ENCODE results near the gene USP17L13. TPM values are rescaled to one million over a fixed set of nuclear protein-coding genes. Genes with fewer than 3 reads are reported as not detected.
"Not testable (repeated sequence)": the region's sequence is repeated elsewhere in the genome, so short reads cannot be mapped to it uniquely, and the experiment has no call there.

The USP17L13 gene, protein sequence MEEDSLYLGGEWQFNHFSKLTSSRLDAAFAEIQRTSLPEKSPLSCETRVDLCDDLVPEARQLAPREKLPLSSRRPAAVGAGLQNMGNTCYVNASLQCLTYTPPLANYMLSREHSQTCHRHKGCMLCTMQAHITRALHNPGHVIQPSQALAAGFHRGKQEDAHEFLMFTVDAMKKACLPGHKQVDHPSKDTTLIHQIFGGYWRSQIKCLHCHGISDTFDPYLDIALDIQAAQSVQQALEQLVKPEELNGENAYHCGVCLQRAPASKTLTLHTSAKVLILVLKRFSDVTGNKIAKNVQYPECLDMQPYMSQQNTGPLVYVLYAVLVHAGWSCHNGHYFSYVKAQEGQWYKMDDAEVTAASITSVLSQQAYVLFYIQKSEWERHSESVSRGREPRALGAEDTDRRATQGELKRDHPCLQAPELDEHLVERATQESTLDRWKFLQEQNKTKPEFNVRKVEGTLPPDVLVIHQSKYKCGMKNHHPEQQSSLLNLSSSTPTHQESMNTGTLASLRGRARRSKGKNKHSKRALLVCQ
- not detected for total RNA-seq

- H3K36me3 Mint-ChIP-seq (ENCODE audit: low read depth); H3K27ac Mint-ChIP-seq; DNase-seq; intact Hi-C loops (cut with micrococcal nuclease); H3K9me3 Mint-ChIP-seq; H3K4me1 Mint-ChIP-seq (ENCODE audit: low read depth); H3K4me3 Mint-ChIP-seq; H3K27me3 Mint-ChIP-seq (ENCODE audit: low read depth); CTCF ChIA-PET: not testable (repeated sequence)
Observed at GRCh38 chr4:9224596-9224995, at the start of gene USP17L13. Gene USP17L13, plus strand, starts transcription at chr4:9224896. Its CDS starts 0 bp downstream, at chr4:9224896.

GRCh38 chr4:9210357-9210756, 14.3 kb upstream of the USP17L13 start, which contains the start of gene USP17L10:
Gene USP17L10, plus strand, starts transcription at chr4:9210657. Its CDS starts 0 bp downstream, at chr4:9210657.
- intact Hi-C loops (cut with micrococcal nuclease); CTCF ChIA-PET; H3K9me3 Mint-ChIP-seq; H3K27me3 Mint-ChIP-seq (ENCODE audit: low read depth); DNase-seq; H3K27ac Mint-ChIP-seq; H3K4me3 Mint-ChIP-seq; H3K4me1 Mint-ChIP-seq (ENCODE audit: low read depth); H3K36me3 Mint-ChIP-seq (ENCODE audit: low read depth): not testable (repeated sequence)

- H3K27me3 Mint-ChIP-seq (ENCODE audit: low read depth); DNase-seq; H3K27ac Mint-ChIP-seq; H3K9me3 Mint-ChIP-seq; H3K4me1 Mint-ChIP-seq (ENCODE audit: low read depth); H3K4me3 Mint-ChIP-seq; intact Hi-C loops (cut with micrococcal nuclease); CTCF ChIA-PET; H3K36me3 Mint-ChIP-seq (ENCODE audit: low read depth): not testable (repeated sequence)
Observed at GRCh38 chr4:9214701-9215100, 10.0 kb upstream of the USP17L13 start.

DNA sequence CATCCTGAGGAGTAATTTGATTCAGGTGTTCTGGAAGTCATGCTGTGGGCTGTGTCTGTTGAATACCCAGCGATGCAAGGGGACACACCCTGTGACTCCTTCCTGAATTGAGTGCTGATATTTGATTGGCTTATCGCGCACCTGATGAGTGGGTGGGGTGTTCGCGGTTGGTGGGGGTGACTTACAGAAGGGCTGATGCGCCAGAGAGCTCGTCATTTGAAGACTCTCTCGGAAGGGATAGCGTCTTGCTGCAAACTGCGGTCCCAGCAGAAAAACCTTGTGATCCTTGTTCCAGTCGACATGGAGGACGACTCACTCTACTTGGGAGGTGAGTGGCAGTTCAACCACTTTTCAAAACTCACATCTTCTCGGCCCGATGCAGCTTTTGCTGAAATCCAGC, 9.6 kb upstream of the USP17L13 start, which contains the start of gene USP17L11:
TSS of gene USP17L11 (plus strand) at position 301 of the 400 bp plus-strand sequence. CDS start at position 301, 0 bp downstream.
- H3K9me3 Mint-ChIP-seq; DNase-seq; H3K4me3 Mint-ChIP-seq; H3K36me3 Mint-ChIP-seq (ENCODE audit: low read depth); H3K27ac Mint-ChIP-seq; H3K4me1 Mint-ChIP-seq (ENCODE audit: low read depth); H3K27me3 Mint-ChIP-seq (ENCODE audit: low read depth); CTCF ChIA-PET; intact Hi-C loops (cut with micrococcal nuclease): not testable (repeated sequence)

- H3K27ac Mint-ChIP-seq; DNase-seq; H3K27me3 Mint-ChIP-seq (ENCODE audit: low read depth); H3K36me3 Mint-ChIP-seq (ENCODE audit: low read depth); intact Hi-C loops (cut with micrococcal nuclease); H3K4me1 Mint-ChIP-seq (ENCODE audit: low read depth); H3K4me3 Mint-ChIP-seq; H3K9me3 Mint-ChIP-seq; CTCF ChIA-PET: not testable (repeated sequence)
Observed at GRCh38 chr4:9219852-9220251, 4.8 kb upstream of the USP17L13 start, which contains the start of gene USP17L12. Gene USP17L12, plus strand, starts transcription at chr4:9220152. Its CDS starts 0 bp downstream, at chr4:9220152.

- DNase-seq, CTCF ChIA-PET: not testable (repeated sequence)
Observed at GRCh38 chr4:9230249-9230648, 5.6 kb downstream of the USP17L13 start.

GRCh38 chr4:9234085-9234484, 9.4 kb downstream of the USP17L13 start, which contains the start of gene USP17L15:
Gene USP17L15, plus strand, starts transcription at chr4:9234385. Its CDS starts 0 bp downstream, at chr4:9234385.
- H3K27me3 Mint-ChIP-seq (ENCODE audit: low read depth); H3K4me1 Mint-ChIP-seq (ENCODE audit: low read depth); H3K36me3 Mint-ChIP-seq (ENCODE audit: low read depth); H3K9me3 Mint-ChIP-seq; CTCF ChIA-PET; intact Hi-C loops (cut with micrococcal nuclease); H3K4me3 Mint-ChIP-seq; H3K27ac Mint-ChIP-seq; DNase-seq: not testable (repeated sequence)

More at GRCh38 chr4:9230249-9230648, 5.6 kb downstream of the USP17L13 start:
- H3K27me3 Mint-ChIP-seq (ENCODE audit: low read depth); H3K27ac Mint-ChIP-seq; H3K36me3 Mint-ChIP-seq (ENCODE audit: low read depth); H3K4me3 Mint-ChIP-seq; intact Hi-C loops (cut with micrococcal nuclease); H3K4me1 Mint-ChIP-seq (ENCODE audit: low read depth); H3K9me3 Mint-ChIP-seq: not testable (repeated sequence)

GRCh38 chr4:9238461-9238860, 13.8 kb downstream of the USP17L13 start:
- DNase-seq; intact Hi-C loops (cut with micrococcal nuclease); CTCF ChIA-PET; H3K27me3 Mint-ChIP-seq (ENCODE audit: low read depth); H3K4me1 Mint-ChIP-seq (ENCODE audit: low read depth); H3K36me3 Mint-ChIP-seq (ENCODE audit: low read depth); H3K9me3 Mint-ChIP-seq; H3K27ac Mint-ChIP-seq; H3K4me3 Mint-ChIP-seq: not testable (repeated sequence)

GRCh38 chr4:9243579-9243978, 18.9 kb downstream of the USP17L13 start, which contains the start of gene USP17L17:
Gene USP17L17, plus strand, starts transcription at chr4:9243879. Its CDS starts 0 bp downstream, at chr4:9243879.
- DNase-seq; H3K9me3 Mint-ChIP-seq; H3K4me1 Mint-ChIP-seq (ENCODE audit: low read depth); H3K4me3 Mint-ChIP-seq; intact Hi-C loops (cut with micrococcal nuclease); H3K27me3 Mint-ChIP-seq (ENCODE audit: low read depth); CTCF ChIA-PET; H3K27ac Mint-ChIP-seq; H3K36me3 Mint-ChIP-seq (ENCODE audit: low read depth): not testable (repeated sequence)

- intact Hi-C loops (cut with micrococcal nuclease); DNase-seq; CTCF ChIA-PET: not testable (repeated sequence)
Observed at GRCh38 chr4:9247953-9248680, 23.4 kb downstream of the USP17L13 start, which contains the start of gene USP17L18. Gene USP17L18, plus strand, starts transcription at chr4:9248630. Its CDS starts 0 bp downstream, at chr4:9248630.

GRCh38 chr4:9253078-9253477, 28.4 kb downstream of the USP17L13 start, which contains the start of gene USP17L19:
Gene USP17L19, plus strand, starts transcription at chr4:9253378. Its CDS starts 0 bp downstream, at chr4:9253378.
- H3K36me3 Mint-ChIP-seq (ENCODE audit: low read depth); H3K4me1 Mint-ChIP-seq (ENCODE audit: low read depth); H3K9me3 Mint-ChIP-seq; CTCF ChIA-PET; intact Hi-C loops (cut with micrococcal nuclease); H3K27me3 Mint-ChIP-seq (ENCODE audit: low read depth); H3K4me3 Mint-ChIP-seq; DNase-seq; H3K27ac Mint-ChIP-seq: not testable (repeated sequence)

More at GRCh38 chr4:9247953-9248680, 23.4 kb downstream of the USP17L13 start, which contains the start of gene USP17L18:
- not testable (repeated sequence) for H3K4me3 Mint-ChIP-seq; H3K27ac Mint-ChIP-seq; H3K4me1 Mint-ChIP-seq (ENCODE audit: low read depth); H3K27me3 Mint-ChIP-seq (ENCODE audit: low read depth); H3K36me3 Mint-ChIP-seq (ENCODE audit: low read depth); H3K9me3 Mint-ChIP-seq

GRCh38 chr4:9257824-9258223, 33.1 kb downstream of the USP17L13 start, which contains the start of gene USP17L20:
Gene USP17L20, plus strand, starts transcription at chr4:9258124. Its CDS starts 0 bp downstream, at chr4:9258124.
- H3K9me3 Mint-ChIP-seq; H3K4me1 Mint-ChIP-seq (ENCODE audit: low read depth); H3K27me3 Mint-ChIP-seq (ENCODE audit: low read depth); CTCF ChIA-PET; H3K4me3 Mint-ChIP-seq; DNase-seq; H3K36me3 Mint-ChIP-seq (ENCODE audit: low read depth); H3K27ac Mint-ChIP-seq; intact Hi-C loops (cut with micrococcal nuclease): not testable (repeated sequence)

Data from activated naive CD4-positive, alpha-beta T cell treated with anti-CD3 and anti-CD28 coated beads for 36 hours (primary cell).